MM.1S (cell line): ENCODE results near the gene USP24.

Source experiments
- CTCF ChIP-seq: fragments of 300-600 bp; sonication (generic); IDR thresholded peaks from 2 replicates; pipeline ENCODE4 v1.5.1; 2016; ENCODE audit warnings: antibody characterized with exemption, low read length, mixed read lengths
- EZH2 ChIP-seq: fragments of 300-600 bp; sonication (generic); optimal IDR thresholded peaks from 2 replicates; pipeline ENCODE3; 2017; ENCODE audit warnings: low read depth, mild to moderate bottlenecking, antibody characterized with exemption, low read length, mixed read lengths

GRCh38 chr1:55131218-55131617 is 83.9 kb downstream of the USP24 start:
- TF ChIP-seq CTCF (no peak), EZH2 (no peak)
